WTC11 (cell line): Measurements from ENCODE around the gene CRAMP1. TPM values are rescaled to one million over a fixed set of nuclear protein-coding genes. Genes with fewer than 3 reads are reported as not detected.

Experiments
- ATAC-seq: fragments of 200-7000 bp; cut with Tn5 transposase; 2 replicates; pipeline ENCODE4 v1.10.0; 2021; ENCODE audit warnings: mild to moderate bottlenecking, moderate library complexity
- CTCF ChIA-PET: fragments of 300-600 bp; sonication (Branson Sonifier 250); formaldehyde crosslinking; loops from one replicate; lab custom pipeline; 2021; ENCODE audit warnings: antibody characterized with exemption; lab: Charles Lee
- POLR2A ChIA-PET: fragments of 350-600 bp; sonication (Branson Sonifier 250); formaldehyde crosslinking; loops from one replicate; lab custom pipeline; 2021; ENCODE audit warnings: antibody characterized with exemption; lab: Charles Lee
- DNase-seq: peaks from one replicate; pipeline ENCODE4 v3.0.0; 2021; ENCODE audit warnings: low spot score
- H3K27ac Mint-ChIP-seq: 2 replicates; pipeline ENCODE4 v1.8.0; 2021; ENCODE audit warnings: mixed read lengths
- H3K27me3 Mint-ChIP-seq: 2 replicates; pipeline ENCODE4 v1.8.0; 2021; ENCODE audit warnings: low read depth, mild to moderate bottlenecking, moderate library complexity, mixed read lengths
- H3K36me3 Mint-ChIP-seq: 2 replicates; pipeline ENCODE4 v1.8.0; 2021; ENCODE audit warnings: mixed read lengths
- H3K4me1 Mint-ChIP-seq: 2 replicates; pipeline ENCODE4 v1.8.0; 2022; ENCODE audit warnings: mixed read lengths
- H3K4me3 Mint-ChIP-seq: 2 replicates; pipeline ENCODE4 v1.8.0; 2021; ENCODE audit warnings: mild to moderate bottlenecking, moderate library complexity, mixed read lengths
- H3K9me3 Mint-ChIP-seq: 2 replicates; pipeline ENCODE4 v1.8.0; 2021; ENCODE audit warnings: mixed read lengths
- ATF1 ChIP-seq: sonication (generic); formaldehyde crosslinking; IDR thresholded peaks from 2 replicates; pipeline ENCODE4 v1.8.1; 2023; ENCODE audit warnings: mild to moderate bottlenecking, moderate library complexity, missing genetic modification reagents
- CREB1 ChIP-seq: sonication (generic); formaldehyde crosslinking; IDR thresholded peaks from 2 replicates; pipeline ENCODE4 v1.8.0; 2023; ENCODE audit warnings: mild to moderate bottlenecking, missing genetic modification reagents
- GTF2I ChIP-seq: fragments of 250-450 bp; sonication (Bioruptor Pico); conservative IDR thresholded peaks from 2 replicates; pipeline ENCODE4 v1.4.0; 2021; ENCODE audit warnings: mild to moderate bottlenecking
- NR2C2 ChIP-seq: sonication (generic); formaldehyde crosslinking; IDR thresholded peaks from 2 replicates; pipeline ENCODE4 v1.8.0; 2022; ENCODE audit warnings: mild to moderate bottlenecking, missing genetic modification reagents
- OVOL2 ChIP-seq: fragments of 250-450 bp; sonication (Bioruptor Pico); IDR thresholded peaks from 2 replicates; pipeline ENCODE4 v1.9.0; 2021; ENCODE audit warnings: mild to moderate bottlenecking, borderline replicate concordance
- RELA ChIP-seq: sonication (generic); formaldehyde crosslinking; IDR thresholded peaks from 2 replicates; pipeline ENCODE4 v1.8.1; 2022; ENCODE audit warnings: missing genetic modification reagents, mild to moderate bottlenecking, borderline replicate concordance
- TCF7 ChIP-seq: sonication (generic); formaldehyde crosslinking; IDR thresholded peaks from 2 replicates; pipeline ENCODE4 v1.8.0; 2022; ENCODE audit warnings: mild to moderate bottlenecking, low read depth, missing genetic modification reagents, moderate library complexity
- TEAD4 ChIP-seq: sonication (generic); formaldehyde crosslinking; IDR thresholded peaks from 2 replicates; pipeline ENCODE4 v1.8.0; 2022; ENCODE audit warnings: mild to moderate bottlenecking, missing genetic modification reagents
- ZBTB21 ChIP-seq: sonication (generic); formaldehyde crosslinking; IDR thresholded peaks from 2 replicates; pipeline ENCODE4 v1.8.1; 2023; ENCODE audit warnings: mild to moderate bottlenecking, missing genetic modification reagents, borderline replicate concordance
- ZNF219 ChIP-seq: sonication (generic); formaldehyde crosslinking; IDR thresholded peaks from 2 replicates; pipeline ENCODE4 v1.8.0; 2023; ENCODE audit warnings: missing genetic modification reagents, mild to moderate bottlenecking, borderline replicate concordance
- ZNF232 ChIP-seq: sonication (generic); formaldehyde crosslinking; IDR thresholded peaks from 2 replicates; pipeline ENCODE4 v1.8.0; 2022; ENCODE audit warnings: mild to moderate bottlenecking, missing genetic modification reagents
- ZNF416 ChIP-seq: fragments of 250-450 bp; sonication (Bioruptor Pico); IDR thresholded peaks from 2 replicates; pipeline ENCODE4 v1.9.0; 2021; ENCODE audit warnings: mild to moderate bottlenecking, inconsistent platforms
- total RNA-seq: library from RNA; stranded (reverse); gene quantifications from 3 replicates; pipeline ENCODE4 v1.2.3, GENCODE V29; 2021
- TF ChIP-seq, protein P1 (sequence below): sonication (generic); formaldehyde crosslinking; IDR thresholded peaks from 2 replicates; pipeline ENCODE4 v1.8.1; 2022; ENCODE audit warnings: mild to moderate bottlenecking, moderate library complexity, missing genetic modification reagents
- TF ChIP-seq, protein P2 (sequence below): sonication (generic); formaldehyde crosslinking; IDR thresholded peaks from 2 replicates; pipeline ENCODE4 v1.8.1; 2023; ENCODE audit warnings: mild to moderate bottlenecking, missing genetic modification reagents, borderline replicate concordance
- TF ChIP-seq, protein P3 (sequence below): sonication (generic); formaldehyde crosslinking; IDR thresholded peaks from 2 replicates; pipeline ENCODE4 v1.8.0; 2022; ENCODE audit warnings: mild to moderate bottlenecking, missing genetic modification reagents
- TF ChIP-seq, protein P4 (sequence below): sonication (generic); formaldehyde crosslinking; IDR thresholded peaks from 2 replicates; pipeline ENCODE4 v1.8.1; 2022; ENCODE audit warnings: low read depth, mild to moderate bottlenecking, moderate library complexity, missing genetic modification reagents, borderline replicate concordance
- TF ChIP-seq, protein P5 (sequence below): sonication (generic); formaldehyde crosslinking; IDR thresholded peaks from 2 replicates; pipeline ENCODE4 v1.8.0; 2022; ENCODE audit warnings: missing genetic modification reagents
- TF ChIP-seq, protein P6 (sequence below): sonication (generic); formaldehyde crosslinking; IDR thresholded peaks from 2 replicates; pipeline ENCODE4 v1.8.0; 2023; ENCODE audit warnings: missing genetic modification reagents, mild to moderate bottlenecking, borderline replicate concordance
- TF ChIP-seq, protein P7 (sequence below): fragments of 250-450 bp; sonication (Bioruptor Pico); IDR thresholded peaks from 2 replicates; pipeline ENCODE4 v1.8.0; 2021; ENCODE audit warnings: mild to moderate bottlenecking

The CRAMP1 gene
- total RNA-seq, 1 experiment from 2014 or later = 27.4 TPM

DNA sequence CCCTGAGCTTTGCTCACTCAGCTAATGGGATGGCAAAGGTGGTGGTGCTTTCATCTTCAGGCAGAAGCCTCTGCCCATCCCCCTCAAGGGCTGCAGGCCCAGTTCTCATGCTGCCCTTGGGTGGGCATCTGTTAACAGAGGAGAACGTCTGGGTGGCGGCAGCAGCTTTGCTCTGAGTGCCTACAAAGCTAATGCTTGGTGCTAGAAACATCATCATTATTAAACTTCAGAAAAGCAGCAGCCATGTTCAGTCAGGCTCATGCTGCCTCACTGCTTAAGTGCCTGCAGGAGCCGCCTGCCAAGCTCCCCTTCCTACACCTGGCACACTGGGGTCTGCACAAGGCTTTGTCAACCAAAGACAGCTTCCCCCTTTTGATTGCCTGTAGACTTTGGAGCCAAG lies 88.1 kb downstream of the CRAMP1 start:
- no peak overlapping the region for H3K27ac Mint-ChIP-seq
- H3K9me3 Mint-ChIP-seq = no peaks in the 10 kb centered on the region
- DNase-seq (no peak), ATAC-seq (no peak)
- TF ChIP-seq RELA (CRISPR knock-in tag) (no peak), ZBTB21 (CRISPR knock-in tag) (no peak), TEAD4 (CRISPR knock-in tag) (no peak), ZNF219 (CRISPR knock-in tag) (no peak)
- TF ChIP-seq, protein P1, sequence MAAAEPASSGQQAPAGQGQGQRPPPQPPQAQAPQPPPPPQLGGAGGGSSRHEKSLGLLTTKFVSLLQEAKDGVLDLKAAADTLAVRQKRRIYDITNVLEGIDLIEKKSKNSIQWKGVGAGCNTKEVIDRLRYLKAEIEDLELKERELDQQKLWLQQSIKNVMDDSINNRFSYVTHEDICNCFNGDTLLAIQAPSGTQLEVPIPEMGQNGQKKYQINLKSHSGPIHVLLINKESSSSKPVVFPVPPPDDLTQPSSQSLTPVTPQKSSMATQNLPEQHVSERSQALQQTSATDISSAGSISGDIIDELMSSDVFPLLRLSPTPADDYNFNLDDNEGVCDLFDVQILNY (CRISPR knock-in tag) = no peak
- TF ChIP-seq, protein P2, sequence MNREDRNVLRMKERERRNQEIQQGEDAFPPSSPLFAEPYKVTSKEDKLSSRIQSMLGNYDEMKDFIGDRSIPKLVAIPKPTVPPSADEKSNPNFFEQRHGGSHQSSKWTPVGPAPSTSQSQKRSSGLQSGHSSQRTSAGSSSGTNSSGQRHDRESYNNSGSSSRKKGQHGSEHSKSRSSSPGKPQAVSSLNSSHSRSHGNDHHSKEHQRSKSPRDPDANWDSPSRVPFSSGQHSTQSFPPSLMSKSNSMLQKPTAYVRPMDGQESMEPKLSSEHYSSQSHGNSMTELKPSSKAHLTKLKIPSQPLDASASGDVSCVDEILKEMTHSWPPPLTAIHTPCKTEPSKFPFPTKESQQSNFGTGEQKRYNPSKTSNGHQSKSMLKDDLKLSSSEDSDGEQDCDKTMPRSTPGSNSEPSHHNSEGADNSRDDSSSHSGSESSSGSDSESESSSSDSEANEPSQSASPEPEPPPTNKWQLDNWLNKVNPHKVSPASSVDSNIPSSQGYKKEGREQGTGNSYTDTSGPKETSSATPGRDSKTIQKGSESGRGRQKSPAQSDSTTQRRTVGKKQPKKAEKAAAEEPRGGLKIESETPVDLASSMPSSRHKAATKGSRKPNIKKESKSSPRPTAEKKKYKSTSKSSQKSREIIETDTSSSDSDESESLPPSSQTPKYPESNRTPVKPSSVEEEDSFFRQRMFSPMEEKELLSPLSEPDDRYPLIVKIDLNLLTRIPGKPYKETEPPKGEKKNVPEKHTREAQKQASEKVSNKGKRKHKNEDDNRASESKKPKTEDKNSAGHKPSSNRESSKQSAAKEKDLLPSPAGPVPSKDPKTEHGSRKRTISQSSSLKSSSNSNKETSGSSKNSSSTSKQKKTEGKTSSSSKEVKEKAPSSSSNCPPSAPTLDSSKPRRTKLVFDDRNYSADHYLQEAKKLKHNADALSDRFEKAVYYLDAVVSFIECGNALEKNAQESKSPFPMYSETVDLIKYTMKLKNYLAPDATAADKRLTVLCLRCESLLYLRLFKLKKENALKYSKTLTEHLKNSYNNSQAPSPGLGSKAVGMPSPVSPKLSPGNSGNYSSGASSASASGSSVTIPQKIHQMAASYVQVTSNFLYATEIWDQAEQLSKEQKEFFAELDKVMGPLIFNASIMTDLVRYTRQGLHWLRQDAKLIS (CRISPR knock-in tag) = no peak
- TF ChIP-seq, protein P3, sequence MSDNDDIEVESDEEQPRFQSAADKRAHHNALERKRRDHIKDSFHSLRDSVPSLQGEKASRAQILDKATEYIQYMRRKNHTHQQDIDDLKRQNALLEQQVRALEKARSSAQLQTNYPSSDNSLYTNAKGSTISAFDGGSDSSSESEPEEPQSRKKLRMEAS = no peak
- no peaks in the 10 kb centered on the region for H3K27me3 Mint-ChIP-seq
- H3K4me1 Mint-ChIP-seq = peaks cover 6% of the 10 kb centered on the region
- ChIA-PET POLR2A (no interaction called here), CTCF (no interaction called here)
- no peak overlapping the region for H3K4me3 Mint-ChIP-seq
- H3K36me3 Mint-ChIP-seq = peaks cover 62% of the 10 kb centered on the region

DNA sequence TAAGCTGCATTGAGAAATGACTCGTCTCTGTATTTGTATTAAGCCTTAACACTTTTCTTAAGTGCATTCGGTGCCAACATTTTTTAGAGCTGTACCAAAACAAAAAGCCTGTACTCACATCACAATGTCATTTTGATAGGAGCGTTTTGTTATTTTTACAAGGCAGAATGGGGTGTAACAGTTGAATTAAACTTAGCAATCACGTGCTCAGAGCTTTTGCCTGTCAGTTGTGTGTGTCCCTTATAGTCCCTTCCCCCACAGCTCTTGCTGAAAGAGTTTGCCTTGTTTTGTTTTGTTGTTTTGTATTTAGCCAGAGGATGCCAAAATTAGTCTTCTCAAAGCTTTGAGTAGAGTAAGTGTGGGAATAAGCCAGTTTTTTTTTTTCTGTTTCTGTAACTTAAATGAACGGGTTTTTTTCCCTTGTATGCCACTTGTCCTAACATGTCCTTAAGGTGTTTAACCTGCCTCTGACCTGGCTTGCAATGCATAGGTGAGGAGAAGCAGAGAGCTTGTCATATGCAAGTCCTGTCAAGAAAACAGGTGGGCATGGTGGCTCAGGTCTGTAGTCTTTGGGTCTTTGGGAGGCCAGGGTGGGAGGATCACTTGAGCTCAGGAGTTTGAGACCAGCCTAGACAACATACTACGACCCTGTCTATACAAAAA lies 89.2 kb downstream of the CRAMP1 start:
- ChIA-PET POLR2A (no interaction called here), CTCF (no interaction called here)
- H3K36me3 Mint-ChIP-seq = peaks cover 54% of the 10 kb centered on the region
- no peak overlapping the region; the same call in 1 of the 2 replicates for H3K27ac Mint-ChIP-seq
- no peak overlapping the region for H3K4me3 Mint-ChIP-seq
- peaks cover 6% of the 10 kb centered on the region for H3K4me1 Mint-ChIP-seq
- ATAC-seq (no peak), DNase-seq (no peak)
- no peaks in the 10 kb centered on the region for H3K9me3 Mint-ChIP-seq
- no peaks in the 10 kb centered on the region for H3K27me3 Mint-ChIP-seq
- TF ChIP-seq TCF7 (no peak), OVOL2 (no peak), ZNF232 (CRISPR knock-in tag) (no peak), ATF1 (CRISPR knock-in tag) (no peak), ZNF416 (no peak), CREB1 (CRISPR knock-in tag) (no peak), NR2C2 (CRISPR knock-in tag) (no peak), TEAD4 (CRISPR knock-in tag) (no peak), GTF2I (no peak)
- TF ChIP-seq, protein P4, sequence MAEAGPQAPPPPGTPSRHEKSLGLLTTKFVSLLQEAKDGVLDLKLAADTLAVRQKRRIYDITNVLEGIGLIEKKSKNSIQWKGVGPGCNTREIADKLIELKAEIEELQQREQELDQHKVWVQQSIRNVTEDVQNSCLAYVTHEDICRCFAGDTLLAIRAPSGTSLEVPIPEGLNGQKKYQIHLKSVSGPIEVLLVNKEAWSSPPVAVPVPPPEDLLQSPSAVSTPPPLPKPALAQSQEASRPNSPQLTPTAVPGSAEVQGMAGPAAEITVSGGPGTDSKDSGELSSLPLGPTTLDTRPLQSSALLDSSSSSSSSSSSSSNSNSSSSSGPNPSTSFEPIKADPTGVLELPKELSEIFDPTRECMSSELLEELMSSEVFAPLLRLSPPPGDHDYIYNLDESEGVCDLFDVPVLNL (CRISPR knock-in tag) = no peak
- TF ChIP-seq, protein P5, sequence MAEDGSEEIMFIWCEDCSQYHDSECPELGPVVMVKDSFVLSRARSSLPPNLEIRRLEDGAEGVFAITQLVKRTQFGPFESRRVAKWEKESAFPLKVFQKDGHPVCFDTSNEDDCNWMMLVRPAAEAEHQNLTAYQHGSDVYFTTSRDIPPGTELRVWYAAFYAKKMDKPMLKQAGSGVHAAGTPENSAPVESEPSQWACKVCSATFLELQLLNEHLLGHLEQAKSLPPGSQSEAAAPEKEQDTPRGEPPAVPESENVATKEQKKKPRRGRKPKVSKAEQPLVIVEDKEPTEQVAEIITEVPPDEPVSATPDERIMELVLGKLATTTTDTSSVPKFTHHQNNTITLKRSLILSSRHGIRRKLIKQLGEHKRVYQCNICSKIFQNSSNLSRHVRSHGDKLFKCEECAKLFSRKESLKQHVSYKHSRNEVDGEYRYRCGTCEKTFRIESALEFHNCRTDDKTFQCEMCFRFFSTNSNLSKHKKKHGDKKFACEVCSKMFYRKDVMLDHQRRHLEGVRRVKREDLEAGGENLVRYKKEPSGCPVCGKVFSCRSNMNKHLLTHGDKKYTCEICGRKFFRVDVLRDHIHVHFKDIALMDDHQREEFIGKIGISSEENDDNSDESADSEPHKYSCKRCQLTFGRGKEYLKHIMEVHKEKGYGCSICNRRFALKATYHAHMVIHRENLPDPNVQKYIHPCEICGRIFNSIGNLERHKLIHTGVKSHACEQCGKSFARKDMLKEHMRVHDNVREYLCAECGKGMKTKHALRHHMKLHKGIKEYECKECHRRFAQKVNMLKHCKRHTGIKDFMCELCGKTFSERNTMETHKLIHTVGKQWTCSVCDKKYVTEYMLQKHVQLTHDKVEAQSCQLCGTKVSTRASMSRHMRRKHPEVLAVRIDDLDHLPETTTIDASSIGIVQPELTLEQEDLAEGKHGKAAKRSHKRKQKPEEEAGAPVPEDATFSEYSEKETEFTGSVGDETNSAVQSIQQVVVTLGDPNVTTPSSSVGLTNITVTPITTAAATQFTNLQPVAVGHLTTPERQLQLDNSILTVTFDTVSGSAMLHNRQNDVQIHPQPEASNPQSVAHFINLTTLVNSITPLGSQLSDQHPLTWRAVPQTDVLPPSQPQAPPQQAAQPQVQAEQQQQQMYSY (CRISPR knock-in tag) = no peak
- TF ChIP-seq, protein P6, sequence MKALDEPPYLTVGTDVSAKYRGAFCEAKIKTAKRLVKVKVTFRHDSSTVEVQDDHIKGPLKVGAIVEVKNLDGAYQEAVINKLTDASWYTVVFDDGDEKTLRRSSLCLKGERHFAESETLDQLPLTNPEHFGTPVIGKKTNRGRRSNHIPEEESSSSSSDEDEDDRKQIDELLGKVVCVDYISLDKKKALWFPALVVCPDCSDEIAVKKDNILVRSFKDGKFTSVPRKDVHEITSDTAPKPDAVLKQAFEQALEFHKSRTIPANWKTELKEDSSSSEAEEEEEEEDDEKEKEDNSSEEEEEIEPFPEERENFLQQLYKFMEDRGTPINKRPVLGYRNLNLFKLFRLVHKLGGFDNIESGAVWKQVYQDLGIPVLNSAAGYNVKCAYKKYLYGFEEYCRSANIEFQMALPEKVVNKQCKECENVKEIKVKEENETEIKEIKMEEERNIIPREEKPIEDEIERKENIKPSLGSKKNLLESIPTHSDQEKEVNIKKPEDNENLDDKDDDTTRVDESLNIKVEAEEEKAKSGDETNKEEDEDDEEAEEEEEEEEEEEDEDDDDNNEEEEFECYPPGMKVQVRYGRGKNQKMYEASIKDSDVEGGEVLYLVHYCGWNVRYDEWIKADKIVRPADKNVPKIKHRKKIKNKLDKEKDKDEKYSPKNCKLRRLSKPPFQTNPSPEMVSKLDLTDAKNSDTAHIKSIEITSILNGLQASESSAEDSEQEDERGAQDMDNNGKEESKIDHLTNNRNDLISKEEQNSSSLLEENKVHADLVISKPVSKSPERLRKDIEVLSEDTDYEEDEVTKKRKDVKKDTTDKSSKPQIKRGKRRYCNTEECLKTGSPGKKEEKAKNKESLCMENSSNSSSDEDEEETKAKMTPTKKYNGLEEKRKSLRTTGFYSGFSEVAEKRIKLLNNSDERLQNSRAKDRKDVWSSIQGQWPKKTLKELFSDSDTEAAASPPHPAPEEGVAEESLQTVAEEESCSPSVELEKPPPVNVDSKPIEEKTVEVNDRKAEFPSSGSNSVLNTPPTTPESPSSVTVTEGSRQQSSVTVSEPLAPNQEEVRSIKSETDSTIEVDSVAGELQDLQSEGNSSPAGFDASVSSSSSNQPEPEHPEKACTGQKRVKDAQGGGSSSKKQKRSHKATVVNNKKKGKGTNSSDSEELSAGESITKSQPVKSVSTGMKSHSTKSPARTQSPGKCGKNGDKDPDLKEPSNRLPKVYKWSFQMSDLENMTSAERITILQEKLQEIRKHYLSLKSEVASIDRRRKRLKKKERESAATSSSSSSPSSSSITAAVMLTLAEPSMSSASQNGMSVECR (CRISPR knock-in tag) = no peak
- TF ChIP-seq, protein P7, sequence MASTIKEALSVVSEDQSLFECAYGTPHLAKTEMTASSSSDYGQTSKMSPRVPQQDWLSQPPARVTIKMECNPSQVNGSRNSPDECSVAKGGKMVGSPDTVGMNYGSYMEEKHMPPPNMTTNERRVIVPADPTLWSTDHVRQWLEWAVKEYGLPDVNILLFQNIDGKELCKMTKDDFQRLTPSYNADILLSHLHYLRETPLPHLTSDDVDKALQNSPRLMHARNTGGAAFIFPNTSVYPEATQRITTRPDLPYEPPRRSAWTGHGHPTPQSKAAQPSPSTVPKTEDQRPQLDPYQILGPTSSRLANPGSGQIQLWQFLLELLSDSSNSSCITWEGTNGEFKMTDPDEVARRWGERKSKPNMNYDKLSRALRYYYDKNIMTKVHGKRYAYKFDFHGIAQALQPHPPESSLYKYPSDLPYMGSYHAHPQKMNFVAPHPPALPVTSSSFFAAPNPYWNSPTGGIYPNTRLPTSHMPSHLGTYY = no peak
